KMS-11 (cell line): ENCODE data around the gene HMGN3.

ENCODE experiments used
- H2AFZ ChIP-seq: fragments of 200-600 bp; sonication (generic); 2 replicates; pipeline ENCODE4 v1.6.1; 2016; ENCODE audit warnings: antibody characterized with exemption, mixed run types, low read depth
- H3K27ac ChIP-seq: fragments of 200-600 bp; sonication (generic); 2 replicates; pipeline ENCODE4 v1.6.1; 2016; ENCODE audit warnings: mild to moderate bottlenecking, mixed run types
- H3K27me3 ChIP-seq: fragments of 200-600 bp; sonication (generic); 2 replicates; pipeline ENCODE4 v1.6.1; 2017; ENCODE audit warnings: mild to moderate bottlenecking, low read depth, mixed run types, moderate library complexity; ENCODE audit not compliant: insufficient read depth
- H3K36me3 ChIP-seq: fragments of 200-600 bp; sonication (generic); 2 replicates; pipeline ENCODE4 v1.6.1; 2017; ENCODE audit warnings: mild to moderate bottlenecking, mixed run types; ENCODE audit not compliant: insufficient read depth
- H3K4me1 ChIP-seq: fragments of 200-600 bp; sonication (generic); 2 replicates; pipeline ENCODE4 v1.6.1; 2016; ENCODE audit warnings: mild to moderate bottlenecking, low read depth, mixed run types; ENCODE audit not compliant: poor library complexity, severe bottlenecking
- H3K4me2 ChIP-seq: fragments of 200-600 bp; sonication (generic); 2 replicates; pipeline ENCODE4 v1.7.0; 2016; ENCODE audit warnings: mild to moderate bottlenecking, mixed run types
- H3K4me3 ChIP-seq: fragments of 200-600 bp; sonication (generic); IDR thresholded peaks from 2 replicates; pipeline ENCODE4 v1.6.1; 2017; ENCODE audit warnings: low read depth, low read length, mixed read lengths; ENCODE audit not compliant: insufficient read depth
- H3K79me2 ChIP-seq: fragments of 200-600 bp; sonication (generic); 2 replicates; pipeline ENCODE4 v1.6.1; 2016; ENCODE audit warnings: low read depth, mixed run types; ENCODE audit not compliant: insufficient read depth
- H3K9ac ChIP-seq: fragments of 200-600 bp; sonication (generic); 2 replicates; pipeline ENCODE4 v1.6.1; 2016; ENCODE audit warnings: mild to moderate bottlenecking, mixed run types
- H4K20me1 ChIP-seq: fragments of 200-600 bp; sonication (generic); 2 replicates; pipeline ENCODE4 v1.6.1; 2016; ENCODE audit warnings: mild to moderate bottlenecking, mixed run types; ENCODE audit not compliant: insufficient read depth
- TF ChIP-seq, protein P1 (sequence below): fragments of 200-600 bp; sonication (generic); conservative IDR thresholded peaks from 2 replicates; pipeline ENCODE4 v1.6.1; 2017; ENCODE audit warnings: low read depth, mild to moderate bottlenecking, antibody characterized with exemption, low read length, moderate library complexity, mixed read lengths

Gene HMGN3

GRCh38 chr6:79186564-79186963 is 47.9 kb downstream of the HMGN3 start:
- Histone ChIP-seq H2AFZ (no peak overlapping the region), H3K79me2 (no peaks in the 10 kb centered on the region), H3K4me2 (no peak overlapping the region), H3K4me1 (no peaks in the 10 kb centered on the region), H4K20me1 (no peaks in the 10 kb centered on the region), H3K27me3 (no peaks in the 10 kb centered on the region), H3K9ac (no peak overlapping the region), H3K36me3 (no peaks in the 10 kb centered on the region), H3K4me3 (no peak overlapping the region), H3K27ac (no peak overlapping the region)
- TF ChIP-seq, protein P1, sequence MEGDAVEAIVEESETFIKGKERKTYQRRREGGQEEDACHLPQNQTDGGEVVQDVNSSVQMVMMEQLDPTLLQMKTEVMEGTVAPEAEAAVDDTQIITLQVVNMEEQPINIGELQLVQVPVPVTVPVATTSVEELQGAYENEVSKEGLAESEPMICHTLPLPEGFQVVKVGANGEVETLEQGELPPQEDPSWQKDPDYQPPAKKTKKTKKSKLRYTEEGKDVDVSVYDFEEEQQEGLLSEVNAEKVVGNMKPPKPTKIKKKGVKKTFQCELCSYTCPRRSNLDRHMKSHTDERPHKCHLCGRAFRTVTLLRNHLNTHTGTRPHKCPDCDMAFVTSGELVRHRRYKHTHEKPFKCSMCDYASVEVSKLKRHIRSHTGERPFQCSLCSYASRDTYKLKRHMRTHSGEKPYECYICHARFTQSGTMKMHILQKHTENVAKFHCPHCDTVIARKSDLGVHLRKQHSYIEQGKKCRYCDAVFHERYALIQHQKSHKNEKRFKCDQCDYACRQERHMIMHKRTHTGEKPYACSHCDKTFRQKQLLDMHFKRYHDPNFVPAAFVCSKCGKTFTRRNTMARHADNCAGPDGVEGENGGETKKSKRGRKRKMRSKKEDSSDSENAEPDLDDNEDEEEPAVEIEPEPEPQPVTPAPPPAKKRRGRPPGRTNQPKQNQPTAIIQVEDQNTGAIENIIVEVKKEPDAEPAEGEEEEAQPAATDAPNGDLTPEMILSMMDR, result no peak

- no peak overlapping the region for H2AFZ ChIP-seq
- H4K20me1 ChIP-seq, result no peaks in the 10 kb centered on the region
- H3K4me3 ChIP-seq, result no peak overlapping the region
- TF ChIP-seq, protein P1, result no peak
- H3K36me3 ChIP-seq, result no peaks in the 10 kb centered on the region
- H3K9ac ChIP-seq, result no peak overlapping the region
- no peak overlapping the region for H3K27ac ChIP-seq
- no peaks in the 10 kb centered on the region for H3K79me2 ChIP-seq
- H3K4me2 ChIP-seq, result no peak overlapping the region
- no peaks in the 10 kb centered on the region for H3K4me1 ChIP-seq
- no peaks in the 10 kb centered on the region for H3K27me3 ChIP-seq
Observed at GRCh38 chr6:79184641-79185040, 49.8 kb downstream of the HMGN3 start.

- no peaks in the 10 kb centered on the region for H3K4me1 ChIP-seq
- TF ChIP-seq, protein P1, result no peak
Observed at GRCh38 chr6:79184086-79184485, 50.4 kb downstream of the HMGN3 start.

GRCh38 chr6:79180052-79180451 is 54.4 kb downstream of the HMGN3 start:
- TF ChIP-seq, protein P1, result no peak
- Histone ChIP-seq H3K27me3 (no peaks in the 10 kb centered on the region), H3K4me2 (no peak overlapping the region), H3K27ac (no peak overlapping the region), H3K79me2 (no peaks in the 10 kb centered on the region), H3K36me3 (no peaks in the 10 kb centered on the region), H4K20me1 (no peaks in the 10 kb centered on the region), H3K4me3 (no peak overlapping the region), H3K4me1 (no peaks in the 10 kb centered on the region), H2AFZ (no peak overlapping the region), H3K9ac (no peak overlapping the region)

More at GRCh38 chr6:79184086-79184485, 50.4 kb downstream of the HMGN3 start:
- Histone ChIP-seq H3K27ac (no peak overlapping the region), H3K27me3 (no peaks in the 10 kb centered on the region), H3K79me2 (no peaks in the 10 kb centered on the region), H3K36me3 (no peaks in the 10 kb centered on the region), H3K9ac (no peak overlapping the region), H2AFZ (no peak overlapping the region), H3K4me3 (no peak overlapping the region), H4K20me1 (no peaks in the 10 kb centered on the region), H3K4me2 (no peak overlapping the region)
